GM11168 (cell line): ENCODE data around the gene ST3GAL6.

ENCODE experiments used
- in situ Hi-C: fragments of 300-500 bp; cut with MboI; formaldehyde crosslinking; loops from one replicate; pipeline ENCODE4 v1.12.0; 2022; ENCODE audit warnings: low sequenced_read_pairs; ENCODE audit not compliant: unreplicated experiment

Gene ST3GAL6

GRCh38 chr3:98797905-98798304 is 34.8 kb downstream of the ST3GAL6 start:
- in situ Hi-C loops = loop anchor here (5.0 kb wide), 1 partner anchor 196 kb away; no protein-coding TSS in a partner anchor

DNA sequence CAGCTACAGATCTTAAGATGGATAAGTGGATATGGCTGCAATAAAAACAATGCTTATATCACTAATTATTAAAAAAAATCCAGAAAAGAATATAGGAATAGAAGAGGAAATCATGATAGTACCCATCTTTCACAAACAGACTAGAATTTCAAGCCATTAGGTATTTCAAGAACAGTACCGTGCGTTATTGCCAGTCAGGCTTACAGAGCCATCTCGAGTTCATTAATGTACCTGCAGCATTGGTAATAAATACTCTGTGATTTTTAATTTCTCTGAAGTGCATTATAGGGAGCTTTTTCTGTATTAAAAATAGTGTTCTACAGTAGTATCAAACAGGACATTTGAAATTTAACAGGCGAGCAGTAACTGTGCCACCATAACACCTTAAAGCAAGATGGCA is 35.7 kb downstream of the ST3GAL6 start:
- in situ Hi-C loops = loop anchor here (5.0 kb wide), 1 partner anchor 197 kb away; no protein-coding TSS in a partner anchor

DNA sequence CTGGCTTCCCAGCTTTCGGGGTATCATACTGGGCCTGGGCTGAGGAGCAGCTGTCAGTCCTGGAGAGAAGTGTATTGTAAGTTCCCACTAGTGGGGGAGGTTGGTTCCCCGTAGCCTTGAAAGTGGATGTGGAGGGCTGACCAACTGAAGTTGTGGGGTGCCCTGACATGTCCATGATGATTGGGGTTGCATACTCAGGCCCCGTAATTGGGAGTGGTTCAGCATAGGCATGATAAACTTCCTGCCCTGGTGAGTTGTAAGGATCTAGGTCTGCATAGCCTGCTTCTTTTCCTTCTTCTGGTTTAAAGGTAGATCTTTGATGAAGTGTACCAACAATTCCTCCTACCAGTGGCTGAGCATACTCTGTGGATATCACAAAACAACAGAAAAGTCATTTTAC is 36.3 kb downstream of the ST3GAL6 start:
- in situ Hi-C loops = loop anchor here (5.0 kb wide), 1 partner anchor 197 kb away; no protein-coding TSS in a partner anchor

GRCh38 chr3:98800401-98800800 is 37.3 kb downstream of the ST3GAL6 start:
- in situ Hi-C loops = loop anchor here (25.0 kb wide), 1 partner anchor 362 kb away; no protein-coding TSS in a partner anchor

- in situ Hi-C loops = loop anchor here (25.0 kb wide), 1 partner anchor 361 kb away; no protein-coding TSS in a partner anchor
These were observed 38.1 kb downstream of the ST3GAL6 start for GRCh38 chr3:98801043-98801747.

DNA sequence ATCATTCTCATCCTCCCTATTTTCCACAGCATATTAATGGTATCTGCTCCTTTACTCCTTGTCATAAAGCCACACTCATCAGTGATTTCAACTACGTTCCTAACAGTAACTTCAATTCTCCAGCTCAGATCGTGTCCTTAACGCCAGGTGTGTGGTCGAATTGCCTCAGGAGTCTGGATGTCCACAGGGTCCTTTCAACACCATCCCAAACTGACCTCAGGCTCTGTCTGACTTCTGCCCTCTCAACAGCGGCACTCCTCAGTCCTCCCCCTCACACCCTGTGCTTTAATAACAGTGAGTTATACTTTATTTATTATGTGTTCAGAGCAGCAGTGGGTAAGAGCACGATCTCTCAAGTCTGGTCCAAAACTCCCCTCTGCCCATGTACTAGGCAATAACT is 42.4 kb downstream of the ST3GAL6 start:
- in situ Hi-C loops = loop anchor here (25.0 kb wide), 1 partner anchor 357 kb away; no protein-coding TSS in a partner anchor

DNA sequence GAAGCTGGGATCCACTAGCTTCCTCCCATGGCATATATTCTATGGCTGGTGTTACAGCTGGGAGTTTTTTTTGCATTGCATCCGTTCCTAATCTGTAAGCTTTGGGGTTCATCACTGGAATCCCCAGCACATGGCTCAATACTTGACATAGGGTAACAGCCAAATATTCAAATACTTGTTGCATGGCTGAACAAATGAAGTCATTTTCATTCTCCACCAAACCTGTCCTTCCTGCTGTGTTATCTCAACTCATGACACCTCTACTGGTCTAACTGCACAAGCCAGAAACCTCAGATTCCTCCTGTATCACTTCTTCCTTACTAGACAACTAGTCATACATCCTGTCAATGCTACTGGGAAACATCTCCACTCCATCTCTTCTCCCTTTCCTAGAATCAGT is 43.4 kb downstream of the ST3GAL6 start:
- in situ Hi-C loops = loop anchor here (25.0 kb wide), 1 partner anchor 356 kb away; no protein-coding TSS in a partner anchor

GRCh38 chr3:98807011-98807410 is 43.9 kb downstream of the ST3GAL6 start:
- in situ Hi-C loops = loop anchor here (25.0 kb wide), 1 partner anchor 355 kb away; no protein-coding TSS in a partner anchor

GRCh38 chr3:98807561-98807960 is 44.4 kb downstream of the ST3GAL6 start:
- in situ Hi-C loops = loop anchor here (25.0 kb wide), 1 partner anchor 355 kb away; no protein-coding TSS in a partner anchor

DNA sequence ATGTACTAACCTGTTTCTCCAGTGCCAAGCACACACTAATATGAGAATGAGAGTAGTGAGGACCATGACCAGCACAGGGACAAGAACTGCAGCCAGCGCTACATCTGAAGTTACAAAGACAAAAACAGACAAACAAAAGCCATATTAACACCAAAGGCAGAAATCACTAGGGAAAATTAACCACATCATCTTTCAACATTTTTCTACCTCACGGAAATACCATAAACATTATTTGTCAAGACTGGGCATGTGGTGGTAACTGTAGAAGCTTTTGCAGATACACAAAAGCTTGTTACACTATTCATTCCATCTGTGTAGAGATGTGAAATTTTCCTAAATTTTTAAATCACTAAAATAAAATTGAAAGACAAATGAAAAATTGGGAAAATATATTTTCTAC is 44.9 kb downstream of the ST3GAL6 start:
- in situ Hi-C loops = loop anchor here (25.0 kb wide), 1 partner anchor 354 kb away; no protein-coding TSS in a partner anchor

DNA sequence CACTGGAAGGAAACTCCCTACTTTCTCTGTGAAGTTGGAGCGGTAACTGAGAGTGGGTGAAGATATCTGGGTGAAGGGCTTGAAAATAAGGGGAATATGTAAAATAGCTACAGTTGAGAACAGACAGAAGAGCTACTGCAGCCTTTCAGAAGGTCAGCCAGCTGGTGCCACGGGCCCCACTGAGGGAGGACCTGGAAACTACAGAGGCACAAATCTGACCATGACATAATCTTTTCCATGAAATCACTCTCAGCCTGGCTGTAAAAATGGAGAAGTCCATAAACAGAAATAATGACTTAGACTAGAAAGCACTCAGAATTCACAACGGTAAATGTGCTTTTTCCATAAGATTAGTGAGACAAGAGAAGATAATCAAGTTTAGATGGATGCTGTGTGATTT is 46.4 kb downstream of the ST3GAL6 start:
- in situ Hi-C loops = loop anchor here (25.0 kb wide), 1 partner anchor 353 kb away; no protein-coding TSS in a partner anchor

DNA sequence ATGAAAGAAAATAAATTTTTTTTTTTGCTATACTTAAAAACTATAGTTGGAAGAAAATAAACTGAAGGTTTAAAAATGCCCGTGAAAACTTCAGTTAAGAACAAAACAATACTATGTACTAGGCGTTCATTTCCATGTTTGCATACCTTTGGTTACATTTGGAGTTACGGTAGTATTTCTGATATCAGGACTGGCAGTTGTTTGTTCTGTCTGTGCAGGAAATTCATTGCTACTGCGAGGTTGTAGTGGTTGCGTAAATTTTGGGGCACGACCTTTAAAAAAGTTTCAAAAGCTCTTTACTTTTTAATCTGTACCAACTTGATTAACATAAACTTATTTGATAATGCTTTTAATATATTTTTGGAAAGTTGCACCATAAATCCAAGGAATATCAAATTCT is 47.9 kb downstream of the ST3GAL6 start:
- in situ Hi-C loops = loop anchor here (10.0 to 25.0 kb wide), 2 partner anchors 194 to 351 kb away; no protein-coding TSS in a partner anchor

DNA sequence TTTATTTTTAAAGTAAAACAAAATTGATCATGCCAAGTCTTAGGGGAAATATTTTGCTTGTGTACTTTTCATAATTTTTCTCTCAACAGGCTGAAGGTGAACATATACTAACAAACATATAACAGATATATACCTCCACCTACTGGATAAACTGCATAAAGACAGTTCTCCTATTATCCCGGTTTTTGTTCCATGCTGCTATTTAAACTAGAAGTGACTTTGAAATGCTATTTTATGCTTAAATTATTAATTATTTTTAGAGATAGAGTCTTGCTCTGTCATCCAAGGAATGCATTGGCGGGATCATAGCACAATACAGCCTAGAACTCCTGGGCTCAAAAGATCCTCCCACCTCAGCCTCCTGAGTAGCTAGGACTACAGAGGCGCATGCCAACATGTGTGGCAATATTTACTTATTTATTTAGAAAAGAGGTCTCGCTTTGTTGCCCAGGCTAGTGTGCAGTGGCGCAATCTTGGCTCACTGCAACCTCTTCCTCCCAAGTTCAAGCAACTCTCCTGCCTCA is 49.8 kb downstream of the ST3GAL6 start:
- in situ Hi-C loops = loop anchor here (10.0 to 25.0 kb wide), 2 partner anchors 192 to 349 kb away; no protein-coding TSS in a partner anchor

GRCh38 chr3:98814817-98815420 is 51.8 kb downstream of the ST3GAL6 start:
- in situ Hi-C loops = loop anchor here (10.0 to 25.0 kb wide), 2 partner anchors 190 to 347 kb away; no protein-coding TSS in a partner anchor

DNA sequence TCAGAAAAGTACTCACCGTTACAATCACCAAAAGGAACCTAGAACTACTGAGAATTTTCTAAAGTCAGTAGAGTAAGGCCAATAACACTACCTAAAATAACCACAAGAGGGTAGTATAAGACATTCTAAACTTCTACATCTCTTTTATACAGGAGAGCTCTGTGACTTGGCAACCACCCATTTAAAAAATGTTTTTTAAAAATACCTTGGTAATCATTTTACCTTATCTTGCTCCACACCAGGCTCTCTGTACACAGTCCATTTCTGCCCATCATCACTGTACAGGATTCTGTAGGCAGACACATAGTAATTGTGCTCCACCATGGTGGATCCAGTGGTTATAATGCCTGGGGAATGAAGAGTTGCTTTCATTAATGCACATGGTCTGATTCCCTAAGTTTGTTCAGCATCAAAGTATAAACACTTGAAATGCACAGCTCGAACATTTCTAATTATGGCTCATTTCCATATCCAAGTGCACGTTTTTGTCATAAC is 54.5 kb downstream of the ST3GAL6 start:
- in situ Hi-C loops = loop anchor here (10.0 to 25.0 kb wide), 2 partner anchors 187 to 345 kb away; no protein-coding TSS in a partner anchor

GRCh38 chr3:98821063-98821462 is 57.9 kb downstream of the ST3GAL6 start:
- in situ Hi-C loops = loop anchor here (25.0 kb wide), 1 partner anchor 341 kb away; no protein-coding TSS in a partner anchor

DNA sequence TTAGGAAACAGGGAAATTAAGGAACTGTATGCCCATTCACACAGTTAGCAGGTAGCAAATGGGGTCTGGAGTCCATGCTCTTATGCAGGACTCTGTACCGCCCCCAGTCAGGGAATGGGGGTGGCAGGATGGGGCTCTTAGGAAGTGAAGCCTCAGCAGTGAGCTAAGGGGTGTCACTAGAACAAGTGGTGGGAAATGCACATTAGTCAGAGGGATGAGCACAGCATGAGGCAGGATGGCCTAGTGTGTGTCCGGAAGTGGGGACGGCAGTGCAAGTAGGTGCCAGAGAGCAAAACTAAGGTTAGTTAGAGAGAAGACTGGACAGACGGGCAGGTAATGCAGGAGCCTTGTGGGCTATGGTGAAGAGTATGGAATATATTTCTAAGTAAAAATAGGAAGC is 60.7 kb downstream of the ST3GAL6 start:
- in situ Hi-C loops = loop anchor here (25.0 kb wide), 1 partner anchor 339 kb away; no protein-coding TSS in a partner anchor

- in situ Hi-C loops = loop anchor here (25.0 kb wide), 1 partner anchor 338 kb away; no protein-coding TSS in a partner anchor
These were observed 61.1 kb downstream of the ST3GAL6 start for GRCh38 chr3:98824256-98824655.

GRCh38 chr3:98826126-98826525 is 63.0 kb downstream of the ST3GAL6 start:
- in situ Hi-C loops = no loop called here

GRCh38 chr3:98827221-98827920 is 64.2 kb downstream of the ST3GAL6 start:
- in situ Hi-C loops = no loop called here
